H1 (cell line): ENCODE data around the gene CHRDL2. TPM values are rescaled to one million over a fixed set of nuclear protein-coding genes. Genes with fewer than 3 reads are reported as not detected.

Source experiments
- CEBPB ChIP-seq: IDR thresholded peaks from 2 replicates; pipeline ENCODE4 v1.6.1; 2012; ENCODE audit warnings: low read depth, low read length
- CHD7 ChIP-seq: fragments of 300-600 bp; sonication (generic); IDR thresholded peaks from 2 replicates; pipeline ENCODE4 v1.7.1; 2012; ENCODE audit warnings: low read length, moderate library complexity, mild to moderate bottlenecking, inconsistent platforms; ENCODE audit not compliant: insufficient replicate concordance
- POLR2AphosphoS5 ChIP-seq: IDR thresholded peaks from 2 replicates; pipeline ENCODE4 v1.6.1; 2011; ENCODE audit warnings: low read depth, low read length
- POU5F1 ChIP-seq: IDR thresholded peaks from 2 replicates; pipeline ENCODE4 v1.6.1; 2011; ENCODE audit warnings: low read depth, mild to moderate bottlenecking, low read length, moderate library complexity
- SAP30 ChIP-seq: fragments of 300-600 bp; sonication (generic); IDR thresholded peaks from 2 replicates; pipeline ENCODE4 v1.7.1; 2012; ENCODE audit warnings: low read length, moderate library complexity, mild to moderate bottlenecking, inconsistent platforms; ENCODE audit not compliant: insufficient read depth, insufficient replicate concordance
- SIN3A ChIP-seq, 2 experiments: IDR thresholded peaks in 1 of 2; conservative IDR thresholded peaks in 1 of 2; 2 replicates each; pipeline ENCODE4 v1.6.1; 2011 to 2012; ENCODE audit warnings: low read length in 2 of 2, improper control_type of control experiment in 1 of 2, low read depth in 1 of 2, mild to moderate bottlenecking in 1 of 2
- SIRT6 ChIP-seq: IDR thresholded peaks from one replicate; pipeline ENCODE4 v1.7.1; 2012; ENCODE audit warnings: low read length, inconsistent platforms
- SP1 ChIP-seq: IDR thresholded peaks from 2 replicates; pipeline ENCODE4 v1.6.1; 2011; ENCODE audit warnings: low read depth, low read length
- TAF7 ChIP-seq: optimal IDR thresholded peaks from 2 replicates; pipeline ENCODE3; 2011; ENCODE audit warnings: low read depth, mild to moderate bottlenecking, inconsistent platforms, low read length, moderate library complexity, borderline replicate concordance
- polyA plus RNA-seq, 7 experiments: library from polyadenylated mRNA; depleted of rRNA in 3 of 7; stranded (reverse) in 5 of 7; unstranded in 2 of 7; fragments of >200 nt in 5 of 7; fragments of 200-250 nt in 2 of 7; gene quantifications; 1 replicate in 5 of 7; 2 replicates in 1 of 7; 4 replicates in 1 of 7; pipeline versions ENCODE4 v1.2.1 to v1.2.3, GENCODE V29; 2011 to 2013; ENCODE audit warnings: missing spikeins in 2 of 7, mixed read lengths in 2 of 7
- total RNA-seq: library from RNA; stranded (reverse); fragmentation: NEBNext Ultra II Directional; extraction: Animal tissue kit (Norgen Biotek cat#: 25700); gene quantifications from 2 replicates; pipeline ENCODE4 v1.2.1, GENCODE V29; 2021

CHRDL2 gene
- total and polyA plus RNA-seq, 2 of the 8 experiments (the other 6 are each of a cell fraction or from before 2014, with no cell fraction given): 0.26 to 0.48 TPM

GRCh38 chr11:74748211-74749126 is 17.2 kb upstream of the CHRDL2 start, which contains the start of gene RNF169 (continued):
- TF ChIP-seq CHD7 (no peak), POU5F1 (no peak), SAP30 (no peak), POLR2AphosphoS5 (peak; percentile 55; the same call in 1 of the 2 replicates), CEBPB (no peak), TAF7 (peak; percentile 70), SIN3A (conservative IDR thresholded peaks at IDR 0.05 in 1 of 2, IDR thresholded peaks at IDR 0.05 in 1 of 2; ENCODE audit: low read depth in 1 of 2, low read length in 2 of 2) (no peak), SIRT6 (no peak), SP1 (no peak)
